Activated CD8-positive, alpha-beta T cell treated with anti-CD3 and anti-CD28 coated beads for 36 hours (primary cell): ENCODE measurements around the gene RASGRP4. TPM values are rescaled to one million over a fixed set of nuclear protein-coding genes. Genes with fewer than 3 reads are reported as not detected.
"Not testable (repeated sequence)": the region's sequence is repeated elsewhere in the genome, so short reads cannot be mapped to it uniquely, and the experiment has no call there.

Experiments
- ATAC-seq: fragments of 200-7000 bp; cut with Tn5 transposase; one replicate; pipeline ENCODE4 v1.10.0; 2021; ENCODE audit warnings: mild to moderate bottlenecking, moderate library complexity
- CTCF ChIA-PET: fragments of 350-600 bp; sonication (Branson Sonifier 250); formaldehyde crosslinking; loops from one replicate; lab custom pipeline; 2021; ENCODE audit warnings: antibody characterized with exemption; lab: Charles Lee
- POLR2A ChIA-PET: fragments of 350-600 bp; sonication (Branson Sonifier 250); formaldehyde crosslinking; loops from one replicate; lab custom pipeline; 2021; ENCODE audit warnings: antibody characterized with exemption; lab: Charles Lee
- DNase-seq: peaks from one replicate; pipeline ENCODE4 v3.0.0-alpha.2; 2020
- H3K27ac Mint-ChIP-seq: one replicate; pipeline ENCODE4 v1.8.0; 2021; ENCODE audit warnings: mild to moderate bottlenecking, mixed read lengths
- H3K27me3 Mint-ChIP-seq: one replicate; pipeline ENCODE4 v1.8.0; 2021; ENCODE audit warnings: mixed read lengths
- H3K36me3 Mint-ChIP-seq: one replicate; pipeline ENCODE4 v1.8.0; 2021; ENCODE audit warnings: low read depth, mixed read lengths
- H3K4me1 Mint-ChIP-seq: one replicate; pipeline ENCODE4 v1.8.0; 2021; ENCODE audit warnings: low read depth, mixed read lengths
- H3K4me3 Mint-ChIP-seq: one replicate; pipeline ENCODE4 v1.8.0; 2021; ENCODE audit warnings: mild to moderate bottlenecking, moderate library complexity, mixed read lengths
- H3K9me3 Mint-ChIP-seq: one replicate; pipeline ENCODE4 v1.8.0; 2021; ENCODE audit warnings: mixed read lengths
- CTCF ChIP-seq: fragments of 200-600 bp; IDR thresholded peaks from one replicate; pipeline ENCODE4 v1.8.0; 2022; ENCODE audit warnings: antibody characterized with exemption, mild to moderate bottlenecking
- intact Hi-C: fragments of 100-400 bp; cut with micrococcal nuclease; formaldehyde crosslinking; loops from one replicate; pipeline ENCODE4 v1.10.0; 2022
- total RNA-seq, 2 experiments: library from RNA; stranded (reverse); gene quantifications; one replicate each; pipeline ENCODE4 v1.2.3, GENCODE V29; 2021

Gene RASGRP4
- total RNA-seq, 2 experiments from 2014 or later: 1.4 to 1.8 TPM

- Mint-ChIP-seq H3K36me3 (no peaks in the 10 kb centered on the region), H3K27ac (no peak overlapping the region), H3K9me3 (no peaks in the 10 kb centered on the region), H3K4me3 (no peak overlapping the region), H3K4me1 (peaks cover 28% of the 10 kb centered on the region), H3K27me3 (peaks cover 19% of the 10 kb centered on the region)
- ChIA-PET CTCF (interaction anchor here (2.3 kb wide), 1 partner anchor 28 kb away, joined by 6 read pairs; the partner anchor contains the start of gene FAM98C), POLR2A (no interaction called here)
- ATAC-seq (no peak), DNase-seq (no peak)
- no peak for TF ChIP-seq CTCF
- intact Hi-C loops: no loop called here
Observed at GRCh38 chr19:38430931-38431330, 4.9 kb upstream of the RASGRP4 start.

- Mint-ChIP-seq H3K4me3 (no peak overlapping the region), H3K27ac (peak overlapping the region; percentile 90)
- POLR2A ChIA-PET: no interaction called here
Observed at GRCh38 chr19:38429811-38430156, 3.8 kb upstream of the RASGRP4 start.

GRCh38 chr19:38429055-38429810 lies 3.2 kb upstream of the RASGRP4 start:
- Mint-ChIP-seq H3K27ac (peak overlapping the region; percentile 90), H3K4me3 (no peak overlapping the region)
- ATAC-seq: peak; percentile 58

More at GRCh38 chr19:38429811-38430156, 3.8 kb upstream of the RASGRP4 start:
- Mint-ChIP-seq H3K9me3 (no peaks in the 10 kb centered on the region), H3K4me1 (peaks cover 31% of the 10 kb centered on the region), H3K27me3 (peaks cover 18% of the 10 kb centered on the region), H3K36me3 (no peaks in the 10 kb centered on the region)
- no peak for DNase-seq
- no peak for TF ChIP-seq CTCF
- CTCF ChIA-PET: no interaction called here
- ATAC-seq: no peak
- intact Hi-C loops: no loop called here

GRCh38 chr19:38427035-38427677 lies 1.1 kb upstream of the RASGRP4 start:
- POLR2A ChIA-PET, H3K27me3 Mint-ChIP-seq, H3K9me3 Mint-ChIP-seq, H3K4me3 Mint-ChIP-seq, H3K36me3 Mint-ChIP-seq, intact Hi-C loops: not testable (repeated sequence)
- peak overlapping the region; percentile 90 for H3K27ac Mint-ChIP-seq
- DNase-seq: peak; percentile 76
- CTCF ChIA-PET: interaction anchor here (3.5 kb wide), 1 partner anchor 24 kb away, joined by 19 read pairs; the partner anchor contains the start of gene FAM98C
- peak; percentile 65 for ATAC-seq
- peaks cover 23% of the 10 kb centered on the region for H3K4me1 Mint-ChIP-seq

More at GRCh38 chr19:38429055-38429810, 3.2 kb upstream of the RASGRP4 start:
- H3K4me1 Mint-ChIP-seq: peaks cover 29% of the 10 kb centered on the region
- H3K27me3 Mint-ChIP-seq: peaks cover 16% of the 10 kb centered on the region
- ChIA-PET CTCF (interaction anchor here (1.8 kb wide), 1 partner anchor 26 kb away, joined by 8 read pairs; the partner anchor contains the start of gene FAM98C), POLR2A (no interaction called here)
- no peak for TF ChIP-seq CTCF
- H3K9me3 Mint-ChIP-seq: no peaks in the 10 kb centered on the region
- peak; percentile 62 for DNase-seq
- no peaks in the 10 kb centered on the region for H3K36me3 Mint-ChIP-seq
- intact Hi-C loops: no loop called here

GRCh38 chr19:38425222-38425809 lies 703 bp downstream of the RASGRP4 start:
- no peak for TF ChIP-seq CTCF
- ATAC-seq (no peak), DNase-seq (no peak)
- Mint-ChIP-seq H3K27me3 (peaks cover 6% of the 10 kb centered on the region), H3K4me1 (peaks cover 23% of the 10 kb centered on the region), H3K27ac (peak overlapping the region; percentile 18), H3K4me3 (no peak overlapping the region), H3K9me3 (no peaks in the 10 kb centered on the region), H3K36me3 (no peaks in the 10 kb centered on the region)
- ChIA-PET POLR2A (interaction anchor here (1.2 to 1.6 kb wide), 2 partner anchors 10 to 126 kb away, joined by 3 read pairs; no protein-coding TSS in a partner anchor), CTCF (interaction anchor here (3.5 kb wide), 1 partner anchor 23 kb away, joined by 19 read pairs; the partner anchor contains the start of gene FAM98C)
- intact Hi-C loops: no loop called here
